Hematopoietic multipotent progenitor cell (in vitro differentiated cells): ENCODE measurements around the gene IFI44L. TPM values are rescaled to one million over a fixed set of nuclear protein-coding genes. Genes with fewer than 3 reads are reported as not detected.
A peak's percentile ranks its signal among the peaks of the same experiment; 100 is the strongest.

ENCODE experiments used
- DNase-seq, 3 donors: peaks; one replicate each; pipeline ENCODE4 v3.0.0-alpha.2; 2011 to 2015; ENCODE audit warnings: low read depth in 2 of 3, low spot score in 2 of 3
- total RNA-seq: library from RNA; depleted of rRNA; stranded (reverse); fragments of >200 nt; gene quantifications from one replicate; pipeline ENCODE4 v1.2.3, GENCODE V29; 2012

The IFI44L gene
- 16.4 TPM for total RNA-seq

GRCh38 chr1:78619803-78620579 lies at the start of gene IFI44L:
TSS of gene IFI44L (plus strand) at chr1:78620448. CDS start at chr1:78627916, 7,468 bp downstream.
- peak in 2 of 3 donors; percentile 44 to 62 for DNase-seq

DNA sequence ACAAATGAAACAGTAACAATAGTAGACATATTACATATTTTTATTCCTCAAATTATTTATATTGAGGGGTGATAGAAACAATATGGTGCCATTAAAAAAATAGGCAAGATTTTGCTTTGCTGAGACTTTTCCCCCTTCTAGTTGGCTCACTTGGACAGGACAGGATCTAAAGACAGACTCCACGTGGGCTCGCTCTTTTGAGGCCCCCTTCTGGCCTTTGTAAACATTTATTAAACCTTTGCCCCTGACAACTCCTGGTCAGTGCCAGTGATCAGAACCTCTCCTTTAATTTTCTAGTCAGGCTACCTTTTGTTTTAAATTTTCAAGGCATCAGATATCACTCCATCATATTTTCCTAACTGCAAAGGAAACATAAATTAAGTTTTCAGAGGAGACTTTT lies 49.7 kb upstream of the IFI44L start:
- no peak for DNase-seq

DNA sequence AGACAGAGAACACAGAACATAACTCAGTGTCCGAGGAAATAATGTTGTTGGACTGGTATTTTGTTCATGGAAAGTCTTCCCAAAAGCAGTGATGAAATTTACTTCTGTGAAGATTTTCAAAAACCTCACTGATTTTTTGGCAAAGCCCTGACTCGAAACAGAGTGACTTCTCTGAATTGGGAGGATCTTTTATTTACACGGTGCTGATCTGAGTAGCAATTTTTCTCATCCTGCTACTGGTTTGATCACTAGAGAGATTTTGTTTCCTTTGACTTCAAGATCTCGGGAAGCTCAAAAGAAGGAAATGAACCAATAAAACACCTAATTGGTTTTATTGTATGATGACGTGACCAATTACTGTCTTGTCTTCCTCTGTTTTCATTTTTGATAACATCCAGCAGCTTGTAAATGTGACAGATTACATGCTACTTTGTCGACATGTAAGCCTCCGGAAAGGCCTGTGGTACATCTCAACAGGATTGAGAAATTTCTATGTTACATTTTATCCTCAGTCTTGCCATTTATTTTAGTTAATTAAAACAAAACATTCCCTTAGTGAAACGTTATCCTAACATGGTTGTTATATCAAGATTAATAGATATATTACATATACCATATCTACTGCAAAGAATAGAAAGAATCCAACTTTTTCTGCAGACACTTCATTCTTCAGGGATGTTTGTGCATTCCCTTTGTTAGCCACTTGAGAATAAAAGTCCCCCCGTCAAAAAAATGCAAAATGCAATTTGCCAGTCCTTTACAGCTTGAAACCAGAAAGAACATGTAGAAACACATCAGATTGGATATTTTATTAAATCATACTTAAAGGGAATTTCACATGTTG lies 42.8 kb upstream of the IFI44L start:
- no peak for DNase-seq

DNA sequence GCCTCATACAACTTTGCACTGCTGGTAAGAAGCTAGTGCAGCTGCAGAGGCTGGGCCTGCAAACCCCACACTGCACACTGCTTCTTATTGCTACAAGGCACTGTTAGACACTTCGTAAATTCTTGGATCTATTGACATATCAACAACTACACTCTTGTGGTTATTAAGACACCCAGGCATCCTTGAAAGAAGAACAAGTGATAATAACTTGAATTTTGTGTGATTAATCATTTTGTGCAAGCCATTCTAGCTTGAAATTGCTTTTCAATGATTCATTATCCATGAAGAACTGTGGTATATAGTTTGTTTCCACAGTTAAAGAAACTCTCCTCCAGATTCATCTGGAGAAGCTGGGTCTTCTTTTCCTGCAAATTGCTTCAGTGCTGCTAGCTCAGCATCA lies 33.7 kb upstream of the IFI44L start:
- no peak for DNase-seq

DNA sequence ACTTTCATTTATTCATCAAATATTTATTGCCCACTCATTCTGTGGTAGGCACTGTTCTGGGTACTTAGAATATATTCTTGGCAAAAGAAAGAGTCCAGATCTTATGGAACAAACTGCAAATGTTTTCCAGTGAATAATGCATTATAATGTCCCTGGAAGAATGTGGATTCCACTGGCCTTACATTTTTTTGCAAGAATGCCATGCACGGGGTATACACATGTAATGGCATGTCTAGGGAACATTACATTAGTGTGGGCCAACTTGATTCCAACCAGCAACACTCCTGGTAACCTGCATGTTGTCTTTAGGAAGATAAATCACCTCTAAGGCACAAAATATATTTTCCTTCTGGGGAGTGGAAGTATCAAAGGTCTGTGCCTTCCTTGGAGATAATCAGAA lies 33.0 kb upstream of the IFI44L start:
- no peak for DNase-seq

DNA sequence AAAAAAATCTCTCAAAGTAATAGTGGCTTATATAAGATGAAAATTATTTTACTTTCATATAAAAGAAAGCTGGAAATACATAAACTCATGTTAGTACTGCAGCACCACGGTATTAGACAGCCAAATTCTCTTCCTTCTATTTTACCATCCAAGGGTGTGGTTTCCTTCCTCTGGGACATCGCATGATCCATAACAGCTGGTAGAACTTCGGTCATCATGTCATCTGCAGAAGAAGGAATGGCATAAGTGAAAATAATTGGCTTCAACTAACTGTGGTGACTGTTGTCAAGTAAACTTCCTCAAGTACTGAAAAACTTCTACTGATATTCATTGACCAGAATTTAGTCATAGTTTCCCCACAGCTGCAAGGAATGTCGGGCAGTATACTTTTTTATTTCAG lies 28.3 kb upstream of the IFI44L start:
- DNase-seq, result no peak

GRCh38 chr1:78599294-78599693 lies 21.0 kb upstream of the IFI44L start:
- DNase-seq, result no peak

DNA sequence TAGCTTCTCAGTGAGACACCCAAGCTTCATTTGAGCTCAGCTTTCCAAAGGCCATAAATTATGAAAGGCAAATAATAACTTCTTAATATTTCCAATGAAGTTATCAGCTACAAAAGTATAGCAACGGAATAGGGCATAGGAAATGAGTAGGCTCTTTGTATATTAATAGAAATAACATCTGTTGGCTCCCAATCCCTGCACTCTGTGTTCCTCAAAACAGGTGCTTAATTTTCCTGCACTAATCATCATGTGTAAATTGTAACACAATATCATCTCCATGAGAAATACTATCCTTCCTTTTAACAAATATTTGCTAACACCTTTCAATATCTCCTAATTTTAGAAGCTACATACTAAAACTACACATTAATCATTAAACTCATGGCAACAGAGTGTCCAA lies 19.2 kb upstream of the IFI44L start:
- no peak for DNase-seq

DNA sequence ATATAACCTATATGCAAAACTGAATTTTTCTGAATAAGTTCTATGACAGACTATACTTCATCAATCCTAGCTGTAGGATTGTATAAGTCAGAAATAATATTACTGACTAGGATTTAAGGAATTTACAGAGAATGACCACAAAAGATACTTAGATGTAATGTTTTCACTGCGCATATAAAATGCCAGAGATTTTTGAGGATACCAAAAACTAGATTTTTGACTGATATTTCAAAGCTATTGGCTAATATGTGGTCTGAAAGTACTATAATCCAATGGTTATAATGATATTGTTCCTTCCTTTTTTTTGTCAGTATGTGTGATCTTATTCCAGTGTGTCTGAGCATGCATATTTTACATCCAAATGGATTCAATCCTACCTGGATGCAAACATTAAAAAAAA lies 17.0 kb upstream of the IFI44L start:
- DNase-seq, result no peak

- no peak for DNase-seq
Measured at GRCh38 chr1:78604643-78605042, 15.6 kb upstream of the IFI44L start.

DNA sequence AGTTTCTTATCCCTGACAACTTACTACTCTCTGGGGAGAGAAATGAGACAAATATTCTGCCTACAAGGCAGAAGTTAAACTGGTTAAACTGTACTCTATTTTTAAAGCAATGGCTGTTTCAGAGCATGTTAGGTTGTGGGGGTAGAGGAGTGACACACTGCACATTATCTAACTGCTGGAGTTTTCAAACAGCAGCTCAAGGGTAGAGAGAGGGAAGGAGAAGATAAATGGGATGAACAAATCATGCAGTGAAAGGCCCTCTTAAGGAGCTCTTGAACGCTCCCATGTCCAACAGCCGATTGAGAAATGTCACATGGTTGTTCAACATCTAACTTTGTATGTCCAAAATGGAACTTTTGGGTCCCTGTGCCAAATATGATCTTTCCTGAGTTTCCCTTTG lies 14.0 kb upstream of the IFI44L start:
- DNase-seq, result no peak

DNA sequence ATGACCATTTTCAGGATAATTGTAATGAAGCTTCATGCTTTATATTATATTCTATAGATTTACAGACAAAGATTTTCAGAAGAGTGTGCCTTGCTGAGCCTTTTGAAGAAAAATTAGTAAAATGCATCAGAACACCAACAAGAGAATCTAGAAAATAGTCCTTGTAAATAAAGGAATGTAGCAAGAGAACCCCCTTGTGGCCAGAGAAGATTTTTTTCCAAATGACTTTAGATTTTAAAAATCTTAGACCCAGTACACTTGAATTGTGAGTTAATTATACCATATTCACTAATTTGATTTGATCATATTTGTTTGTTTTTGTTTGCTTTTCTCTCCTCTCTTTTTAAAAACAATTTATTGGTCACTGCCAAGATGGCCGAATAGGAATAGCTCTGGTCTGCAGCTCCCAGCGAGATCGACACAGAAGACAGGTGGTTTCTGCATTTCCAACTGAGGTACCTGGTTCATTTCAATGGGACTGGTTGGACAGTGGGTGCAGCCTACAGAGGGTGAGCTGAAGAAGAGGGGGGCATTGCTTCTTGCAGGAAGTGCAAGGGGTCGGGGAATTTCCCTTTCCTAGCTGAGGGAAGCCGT lies 12.8 kb upstream of the IFI44L start:
- DNase-seq, result peak in 1 of 3 donors; percentile 53

DNA sequence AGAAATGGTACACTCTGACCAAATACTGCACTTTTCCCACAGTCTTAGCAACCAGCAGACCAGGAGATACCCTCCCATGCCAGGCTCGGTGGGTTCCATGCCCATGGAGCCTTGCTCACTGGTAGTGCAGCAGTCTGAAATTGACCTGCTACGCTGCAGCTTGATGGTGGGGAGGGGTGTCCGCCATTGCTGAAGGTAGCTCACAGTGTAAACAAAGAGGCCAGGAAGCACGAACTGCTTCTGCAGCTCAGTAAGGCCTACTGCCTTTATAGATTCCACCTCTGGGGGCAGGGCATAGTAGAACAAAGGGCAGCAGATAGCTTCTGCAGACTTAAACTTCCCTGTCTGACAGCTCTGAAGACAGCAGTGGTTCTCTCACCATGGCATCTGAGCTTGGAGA lies 12.3 kb upstream of the IFI44L start:
- DNase-seq, result no peak

DNA sequence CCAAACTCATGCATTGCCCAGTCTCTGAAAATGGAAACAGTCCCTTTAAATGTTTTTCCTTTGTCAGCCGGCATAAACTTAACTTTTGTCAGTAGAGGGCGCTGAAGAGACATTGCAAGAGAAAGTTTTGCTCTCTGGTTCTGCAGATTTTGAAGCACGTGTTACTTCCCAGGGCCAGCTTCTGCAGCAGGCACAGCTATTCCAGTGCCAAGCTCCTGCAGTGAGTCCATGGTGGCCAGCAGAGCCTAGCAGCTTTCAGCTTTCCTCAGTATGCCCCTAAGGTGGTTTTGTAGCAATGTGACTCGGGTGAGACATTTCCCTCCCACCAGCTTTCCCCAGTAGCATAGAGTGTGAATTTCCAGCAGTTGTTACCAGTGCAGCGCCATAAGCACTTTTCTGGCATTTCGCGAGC lies 2.6 kb upstream of the IFI44L start:
- DNase-seq, result peak; percentile 58 to 93 (median 78)

GRCh38 chr1:78619032-78619431 lies 1.2 kb upstream of the IFI44L start:
- DNase-seq, result no peak

GRCh38 chr1:78619446-78619802 lies 824 bp upstream of the IFI44L start:
- DNase-seq, result no peak

- DNase-seq, result no peak
Measured at GRCh38 chr1:78620666-78621065, 418 bp downstream of the IFI44L start.

- DNase-seq, result no peak
Measured at GRCh38 chr1:78622548-78622947, 2.3 kb downstream of the IFI44L start.

GRCh38 chr1:78624035-78624434 lies 3.8 kb downstream of the IFI44L start:
- DNase-seq, result no peak

DNA sequence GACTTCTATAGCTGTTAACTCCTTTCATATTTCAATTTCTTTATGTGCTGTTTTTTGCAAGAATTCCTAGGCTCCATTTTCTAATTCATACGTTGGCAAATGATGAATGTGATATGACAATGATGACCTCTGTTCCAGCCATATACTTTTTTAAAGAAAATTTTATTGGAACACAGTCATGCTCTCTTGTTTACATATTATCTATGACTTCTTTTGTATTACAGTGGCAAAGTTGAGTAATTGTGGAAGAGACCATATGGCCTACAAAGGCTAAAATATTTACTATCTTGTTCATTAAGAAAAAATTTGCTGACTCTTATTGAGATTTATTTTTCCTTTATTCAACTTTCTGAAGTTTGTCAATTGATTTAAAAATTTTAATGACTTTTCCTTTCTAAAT lies 7.1 kb downstream of the IFI44L start:
- no peak for DNase-seq

GRCh38 chr1:78630600-78630999 lies 10.4 kb downstream of the IFI44L start:
- no peak for DNase-seq

DNA sequence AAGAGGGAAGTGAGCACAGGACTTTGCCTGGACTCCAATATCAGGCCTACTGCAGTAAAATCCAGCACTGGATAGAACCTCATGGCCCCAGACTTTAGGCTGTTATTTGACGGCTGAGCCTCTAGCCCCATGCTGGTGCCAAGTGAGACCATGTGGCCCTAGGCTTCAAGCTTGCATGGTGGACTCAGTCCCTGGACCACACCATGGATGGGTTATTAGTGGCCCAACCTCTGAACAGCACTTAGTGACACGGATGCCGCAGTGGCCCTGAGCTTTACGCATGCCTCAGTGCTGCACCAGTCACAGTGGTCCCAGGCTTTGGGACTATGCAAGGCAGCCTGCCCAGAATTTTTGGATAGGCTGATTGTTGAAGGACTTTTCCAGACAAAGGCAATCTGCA lies 13.0 kb downstream of the IFI44L start:
- DNase-seq, result no peak
